ENCODE results near the gene RSPH1.

RSPH1 gene

DNA sequence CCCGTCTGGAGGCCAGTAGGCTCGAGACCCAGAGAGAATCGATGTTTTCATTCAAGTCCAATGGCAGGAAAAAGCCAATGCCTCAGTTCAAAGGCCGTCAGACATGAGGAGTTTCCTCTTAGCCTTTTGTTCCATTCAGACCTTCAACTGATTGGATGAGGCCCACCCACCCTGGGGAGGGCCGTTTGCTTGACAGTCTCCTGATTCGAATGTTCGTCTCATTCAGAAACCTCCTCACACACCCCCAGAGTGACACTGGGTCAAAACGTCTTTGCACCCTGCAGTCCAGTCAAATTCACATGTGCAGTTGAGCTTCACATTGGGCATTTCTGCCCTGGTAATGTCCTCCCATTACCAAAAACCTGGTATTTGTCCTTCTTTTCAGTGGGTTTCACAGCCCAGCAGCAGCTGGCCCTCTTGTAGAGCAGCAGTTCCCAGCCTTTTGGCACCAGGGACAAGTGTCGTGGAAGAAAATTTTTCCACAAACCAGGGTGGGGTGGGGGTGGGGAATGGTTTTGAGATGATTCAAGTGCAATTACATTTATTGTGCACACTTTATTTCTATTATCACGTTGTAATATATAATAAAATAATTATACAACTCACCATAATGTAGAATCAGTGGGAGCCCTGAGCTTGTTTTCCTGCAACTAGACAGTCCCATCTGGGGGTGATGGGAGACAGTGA is 40.1 kb downstream of the RSPH1 start:
- POLR2A ChIA-PET, result no interaction called here
- CTCF ChIA-PET, result interaction anchor here (0.6 kb wide), 1 partner anchor 348 kb away, joined by 3 read pairs; no protein-coding TSS in a partner anchor
- TF ChIP-seq LEF1 (IDR thresholded peaks at IDR 0.05; ENCODE audit: borderline replicate concordance), result no peak
- no peak for DNase-seq (ENCODE audit: extremely low spot score)

DNA sequence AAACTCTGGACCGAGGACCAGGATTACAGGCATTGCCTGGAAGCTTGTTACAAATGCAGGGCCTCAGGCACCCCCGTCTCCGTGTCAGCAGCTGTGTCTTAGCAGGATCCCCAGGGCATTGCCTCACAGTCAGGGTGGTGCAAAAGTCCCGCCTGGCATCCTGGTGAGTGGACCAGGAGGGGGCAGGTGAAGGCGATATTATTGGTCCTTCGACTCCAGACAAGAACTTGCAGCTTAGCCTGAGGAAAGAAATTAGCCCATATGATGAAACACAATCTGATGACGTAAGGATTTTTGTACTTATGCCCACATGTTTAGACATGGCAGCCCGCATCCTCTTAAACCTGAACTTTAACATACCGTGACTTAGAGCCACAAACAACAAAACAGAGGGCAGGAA is 40.8 kb downstream of the RSPH1 start:
- no peak for DNase-seq (ENCODE audit: extremely low spot score)
- ChIA-PET POLR2A (no interaction called here), CTCF (interaction anchor here (0.5 to 0.7 kb wide), 2 partner anchors 146 to 310 kb away, joined by 3 read pairs; no protein-coding TSS in a partner anchor)
- TF ChIP-seq LEF1 (IDR thresholded peaks at IDR 0.05; ENCODE audit: borderline replicate concordance), result no peak
- no peak for TF ChIP-seq BHLHE40 (IDR thresholded peaks at IDR 0.05; ENCODE audit: borderline replicate concordance)
- TF ChIP-seq ZNF384 (IDR thresholded peaks at IDR 0.05), result no peak
- TF ChIP-seq NFRKB (IDR thresholded peaks at IDR 0.05), result no peak
- TF ChIP-seq ARNT (IDR thresholded peaks at IDR 0.05), result no peak
- no peak for TF ChIP-seq FOXK2 (IDR thresholded peaks at IDR 0.05)
- no peak for TF ChIP-seq HDGF (IDR thresholded peaks at IDR 0.05; ENCODE audit: borderline replicate concordance)
- TF ChIP-seq ELF4 (IDR thresholded peaks at IDR 0.05), result no peak
- no peak for TF ChIP-seq SP1 (IDR thresholded peaks at IDR 0.05)
- no peak for TF ChIP-seq FOXM1 (IDR thresholded peaks at IDR 0.05; ENCODE audit: borderline replicate concordance)
- no peak for TF ChIP-seq FOXA1 (IDR thresholded peaks at IDR 0.05)
- TF ChIP-seq SUZ12 (IDR thresholded peaks at IDR 0.05), result no peak
- TF ChIP-seq CTBP1 (IDR thresholded peaks at IDR 0.05; ENCODE audit: borderline replicate concordance), result no peak
- TF ChIP-seq L3MBTL2 (conservative IDR thresholded peaks at IDR 0.05), result no peak
- TF ChIP-seq, protein P1, sequence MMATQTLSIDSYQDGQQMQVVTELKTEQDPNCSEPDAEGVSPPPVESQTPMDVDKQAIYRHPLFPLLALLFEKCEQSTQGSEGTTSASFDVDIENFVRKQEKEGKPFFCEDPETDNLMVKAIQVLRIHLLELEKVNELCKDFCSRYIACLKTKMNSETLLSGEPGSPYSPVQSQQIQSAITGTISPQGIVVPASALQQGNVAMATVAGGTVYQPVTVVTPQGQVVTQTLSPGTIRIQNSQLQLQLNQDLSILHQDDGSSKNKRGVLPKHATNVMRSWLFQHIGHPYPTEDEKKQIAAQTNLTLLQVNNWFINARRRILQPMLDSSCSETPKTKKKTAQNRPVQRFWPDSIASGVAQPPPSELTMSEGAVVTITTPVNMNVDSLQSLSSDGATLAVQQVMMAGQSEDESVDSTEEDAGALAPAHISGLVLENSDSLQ (IDR thresholded peaks at IDR 0.05), result no peak
- TF ChIP-seq TARDBP (IDR thresholded peaks at IDR 0.05), result no peak

DNA sequence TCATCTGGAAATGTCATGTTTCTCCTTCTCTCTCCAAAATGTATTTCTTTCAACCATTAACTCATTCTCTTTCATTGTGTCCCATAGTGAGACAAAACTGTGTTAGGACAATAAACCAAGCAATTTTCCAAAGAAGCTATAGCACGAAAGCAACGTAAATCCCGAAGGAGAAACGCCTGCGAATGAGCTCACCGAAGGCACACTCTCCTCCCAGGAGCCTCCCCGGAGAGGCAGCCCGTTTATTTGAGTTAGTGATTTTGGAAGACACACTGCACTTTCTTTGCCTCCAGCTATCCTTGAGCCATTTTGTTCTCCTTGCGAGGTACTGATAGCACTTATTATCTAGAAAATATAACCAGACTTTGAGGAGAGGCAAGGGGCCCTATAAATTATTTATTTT is 41.2 kb downstream of the RSPH1 start:
- no peak for DNase-seq (ENCODE audit: extremely low spot score)
- ChIA-PET CTCF (interaction anchor here (0.5 to 0.7 kb wide), 3 partner anchors 146 to 310 kb away, joined by 3 read pairs; no protein-coding TSS in a partner anchor), POLR2A (no interaction called here)
- TF ChIP-seq NFRKB (IDR thresholded peaks at IDR 0.05), result no peak

DNA sequence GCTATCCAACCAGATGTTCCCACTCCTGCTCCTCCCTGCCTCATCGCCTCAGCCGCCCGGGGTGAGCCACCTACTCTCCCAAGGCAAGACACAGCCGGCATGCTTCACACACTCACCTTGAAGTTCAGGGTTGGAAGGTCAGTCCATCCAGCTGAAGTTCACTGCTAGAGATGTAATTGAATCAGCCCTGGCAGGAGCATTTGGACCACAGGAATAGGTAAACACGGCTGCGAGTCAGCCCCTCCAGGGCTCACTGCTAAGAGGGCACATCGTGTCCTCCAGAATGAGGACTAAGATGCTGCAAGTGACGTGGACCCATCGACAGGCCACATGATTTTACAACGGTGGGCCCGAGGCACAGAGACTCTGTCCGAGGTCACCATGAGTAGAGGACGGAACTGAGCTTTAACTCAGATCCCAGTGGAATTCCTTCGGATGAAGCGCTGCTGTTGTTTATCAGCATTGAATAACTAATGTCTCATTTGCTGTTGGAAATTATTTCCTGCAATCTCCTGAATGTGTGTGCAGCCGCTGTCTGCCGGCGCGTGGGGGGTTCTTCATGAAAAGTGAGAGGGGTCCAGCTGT is 41.9 kb downstream of the RSPH1 start:
- TF ChIP-seq BHLHE40 (IDR thresholded peaks at IDR 0.05; ENCODE audit: borderline replicate concordance) (no peak), L3MBTL2 (conservative IDR thresholded peaks at IDR 0.05) (no peak), TARDBP (IDR thresholded peaks at IDR 0.05) (no peak), ARNT (IDR thresholded peaks at IDR 0.05) (no peak), FOXK2 (IDR thresholded peaks at IDR 0.05) (no peak), FOXA1 (IDR thresholded peaks at IDR 0.05) (no peak), FOXM1 (IDR thresholded peaks at IDR 0.05; ENCODE audit: borderline replicate concordance) (no peak), ELF4 (IDR thresholded peaks at IDR 0.05) (no peak), CTBP1 (IDR thresholded peaks at IDR 0.05; ENCODE audit: borderline replicate concordance) (no peak), NFRKB (IDR thresholded peaks at IDR 0.05) (no peak), SUZ12 (IDR thresholded peaks at IDR 0.05) (no peak)
- no peak for DNase-seq (ENCODE audit: extremely low spot score)
- ChIA-PET CTCF (interaction anchor here (0.5 kb wide), 1 partner anchor 303 kb away, joined by 3 read pairs; no protein-coding TSS in a partner anchor), POLR2A (no interaction called here)

DNA sequence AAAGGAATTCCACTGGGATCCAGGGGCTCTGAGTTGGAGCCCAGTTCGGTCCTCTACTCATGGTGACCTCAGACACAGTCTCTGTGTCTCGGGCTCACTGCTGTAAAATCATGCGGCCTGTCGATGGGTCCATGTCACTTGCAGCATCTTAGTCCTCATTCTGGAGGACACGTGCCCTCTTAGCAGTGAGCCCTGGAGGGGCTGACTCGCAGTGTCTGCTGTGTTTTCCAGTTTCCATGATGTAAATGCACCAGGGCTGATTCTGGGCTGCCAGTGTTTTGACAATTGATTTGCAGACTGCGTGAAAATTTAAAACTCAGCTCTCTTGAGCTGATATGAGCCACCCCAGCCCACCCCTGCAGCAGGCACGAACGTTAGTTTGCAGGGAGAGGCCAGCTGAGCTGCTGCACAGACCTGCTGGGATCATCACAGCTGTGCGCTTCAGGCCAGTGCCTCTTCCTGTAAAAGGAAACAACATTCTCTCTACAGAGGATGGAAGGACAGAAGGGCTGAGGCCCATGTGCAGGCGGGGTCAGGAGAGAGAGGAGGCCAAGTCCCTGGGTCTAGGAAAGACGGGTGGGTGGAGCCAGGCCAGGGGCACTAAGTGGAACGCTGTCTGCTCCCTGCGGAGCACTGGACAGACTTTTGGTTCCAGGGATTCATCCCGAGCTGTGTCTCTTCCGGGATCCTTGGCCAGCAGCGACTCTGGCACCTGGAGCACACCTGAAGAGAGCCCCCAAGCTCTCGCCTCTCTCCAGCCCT is 42.6 kb downstream of the RSPH1 start:
- DNase-seq (ENCODE audit: extremely low spot score), result no peak
- CTCF ChIA-PET, result no interaction called here

DNA sequence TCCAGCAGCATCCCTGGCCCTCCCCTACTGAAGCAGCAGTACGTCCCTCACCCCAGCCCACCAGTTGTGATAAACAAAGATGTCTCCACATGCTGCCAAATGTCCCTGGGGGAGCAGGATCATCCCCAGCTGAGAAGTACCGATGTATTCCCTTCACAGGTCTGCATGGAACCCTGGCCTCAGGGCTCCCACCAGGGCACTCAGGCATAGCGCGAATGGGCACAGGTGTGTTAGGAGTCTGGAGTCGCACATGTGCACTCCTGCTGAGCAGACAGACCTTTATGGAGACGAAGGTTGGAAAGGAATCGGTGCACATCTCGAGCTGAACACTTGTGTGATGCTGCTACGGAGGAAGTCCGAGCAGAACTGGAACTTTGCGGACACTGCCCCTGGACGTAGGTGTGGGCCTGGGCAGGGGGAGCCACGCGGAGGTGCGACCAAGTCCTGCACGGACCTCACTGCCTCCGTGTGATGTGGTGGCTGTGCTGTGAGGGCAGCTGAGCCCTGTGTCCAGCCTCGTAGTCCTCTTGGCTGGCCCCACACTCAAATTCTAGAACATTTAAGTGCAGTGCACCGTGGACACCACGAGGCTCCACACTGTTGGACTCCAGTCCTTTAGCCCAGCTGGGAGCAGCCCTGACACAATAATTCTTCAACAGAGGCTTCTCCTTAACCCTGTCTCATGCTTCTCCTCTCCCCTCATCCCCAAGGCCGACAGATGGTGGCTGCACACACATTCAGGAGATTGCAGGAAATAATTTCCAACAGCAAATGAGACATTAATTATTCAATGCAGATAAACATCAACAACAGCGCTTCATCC is 43.4 kb downstream of the RSPH1 start:
- CTCF ChIA-PET, result no interaction called here
- POLR2A ChIA-PET, result no interaction called here
- TF ChIP-seq ELF4 (IDR thresholded peaks at IDR 0.05) (no peak), NFRKB (IDR thresholded peaks at IDR 0.05) (no peak), CTBP1 (IDR thresholded peaks at IDR 0.05; ENCODE audit: borderline replicate concordance) (no peak), L3MBTL2 (conservative IDR thresholded peaks at IDR 0.05) (no peak), SP1 (IDR thresholded peaks at IDR 0.05) (no peak), BHLHE40 (IDR thresholded peaks at IDR 0.05; ENCODE audit: borderline replicate concordance) (no peak), ARNT (IDR thresholded peaks at IDR 0.05) (no peak), ZNF384 (IDR thresholded peaks at IDR 0.05) (no peak), TARDBP (IDR thresholded peaks at IDR 0.05) (no peak), LEF1 (IDR thresholded peaks at IDR 0.05; ENCODE audit: borderline replicate concordance) (no peak), FOXK2 (IDR thresholded peaks at IDR 0.05) (no peak), SUZ12 (IDR thresholded peaks at IDR 0.05) (no peak)
- TF ChIP-seq, protein P1 (IDR thresholded peaks at IDR 0.05), result no peak
- DNase-seq (ENCODE audit: extremely low spot score), result no peak

More for the DNA sequence above, 42.6 kb downstream of the RSPH1 start:
- POLR2A ChIA-PET, result no interaction called here
- TF ChIP-seq NFRKB (IDR thresholded peaks at IDR 0.05), result no peak
- no peak for TF ChIP-seq FOXM1 (IDR thresholded peaks at IDR 0.05; ENCODE audit: borderline replicate concordance)
- no peak for TF ChIP-seq BHLHE40 (IDR thresholded peaks at IDR 0.05; ENCODE audit: borderline replicate concordance)

Data from HEK293T (cell line).